ENCODE results near the gene PSMD10.

Gene PSMD10

DNA sequence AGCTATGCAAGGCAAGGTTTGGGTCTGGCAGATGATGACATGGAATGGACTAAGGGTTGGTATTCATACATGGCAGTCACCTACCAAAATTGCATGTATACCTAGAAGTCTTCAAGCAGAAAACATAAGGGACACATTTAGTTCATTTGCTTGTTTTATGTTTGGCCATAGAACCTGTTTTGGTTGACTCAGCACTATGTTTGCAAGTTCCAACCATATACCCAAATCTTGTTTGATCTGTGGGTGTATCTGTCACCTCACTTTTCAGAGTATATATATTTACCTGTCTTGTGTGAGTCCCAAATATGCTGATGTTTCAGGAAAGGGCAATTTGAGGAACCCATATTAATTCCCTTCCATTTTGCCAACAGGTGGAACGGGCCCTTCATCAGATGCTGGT, 39.5 kb upstream of the PSMD10 start:
- DNase-seq (ENCODE audit: low read depth, low spot score): no peak
- ChIA-PET CTCF (interaction anchor here (1.0 kb wide), 1 partner anchor 8 kb away, joined by 3 read pairs; no protein-coding TSS in a partner anchor), POLR2A (no interaction called here)
- no peak overlapping the region for H3K4me3 ChIP-seq (ENCODE audit: low read depth, low read length)
- TF ChIP-seq, protein P1, sequence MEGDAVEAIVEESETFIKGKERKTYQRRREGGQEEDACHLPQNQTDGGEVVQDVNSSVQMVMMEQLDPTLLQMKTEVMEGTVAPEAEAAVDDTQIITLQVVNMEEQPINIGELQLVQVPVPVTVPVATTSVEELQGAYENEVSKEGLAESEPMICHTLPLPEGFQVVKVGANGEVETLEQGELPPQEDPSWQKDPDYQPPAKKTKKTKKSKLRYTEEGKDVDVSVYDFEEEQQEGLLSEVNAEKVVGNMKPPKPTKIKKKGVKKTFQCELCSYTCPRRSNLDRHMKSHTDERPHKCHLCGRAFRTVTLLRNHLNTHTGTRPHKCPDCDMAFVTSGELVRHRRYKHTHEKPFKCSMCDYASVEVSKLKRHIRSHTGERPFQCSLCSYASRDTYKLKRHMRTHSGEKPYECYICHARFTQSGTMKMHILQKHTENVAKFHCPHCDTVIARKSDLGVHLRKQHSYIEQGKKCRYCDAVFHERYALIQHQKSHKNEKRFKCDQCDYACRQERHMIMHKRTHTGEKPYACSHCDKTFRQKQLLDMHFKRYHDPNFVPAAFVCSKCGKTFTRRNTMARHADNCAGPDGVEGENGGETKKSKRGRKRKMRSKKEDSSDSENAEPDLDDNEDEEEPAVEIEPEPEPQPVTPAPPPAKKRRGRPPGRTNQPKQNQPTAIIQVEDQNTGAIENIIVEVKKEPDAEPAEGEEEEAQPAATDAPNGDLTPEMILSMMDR (IDR thresholded peaks at IDR 0.05; ENCODE audit: insufficient read depth, low read length, missing control alignments): no peak

GRCh38 chrX:108127152-108127551, 35.8 kb upstream of the PSMD10 start:
- POLR2A ChIA-PET: no interaction called here
- no peak overlapping the region for H3K4me3 ChIP-seq (ENCODE audit: low read depth, low read length)
- CTCF ChIA-PET: interaction anchor here (5.1 kb wide), 1 partner anchor 10 kb away, joined by 27 read pairs; no protein-coding TSS in a partner anchor
- no peak for DNase-seq (ENCODE audit: low read depth, low spot score)
- TF ChIP-seq, protein P1 (IDR thresholded peaks at IDR 0.05; ENCODE audit: insufficient read depth, low read length, missing control alignments): no peak

DNA sequence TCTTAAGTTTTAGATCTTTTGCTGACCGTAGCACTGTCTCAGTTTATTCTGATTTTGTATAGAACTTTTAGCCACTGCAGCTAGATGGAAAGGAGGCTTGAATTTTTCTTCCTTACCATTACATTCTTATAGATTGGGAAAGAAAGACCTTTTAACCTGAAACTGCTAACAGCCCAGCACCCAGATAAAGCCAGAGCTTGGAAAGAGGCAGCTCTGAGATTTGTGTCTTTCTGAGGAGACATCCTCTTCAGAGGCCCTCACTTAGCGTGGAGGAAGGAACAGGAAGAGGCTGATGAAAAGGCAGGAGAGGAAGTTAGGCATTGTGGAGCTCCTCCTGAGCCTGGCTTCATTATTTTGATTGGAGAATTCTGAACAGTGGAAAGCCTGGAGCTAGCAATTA, 35.3 kb upstream of the PSMD10 start:
- TF ChIP-seq, protein P1 (IDR thresholded peaks at IDR 0.05; ENCODE audit: insufficient read depth, low read length, missing control alignments): no peak
- POLR2A ChIA-PET: no interaction called here
- no peak for DNase-seq (ENCODE audit: low read depth, low spot score)
- CTCF ChIA-PET: interaction anchor here (5.1 kb wide), 1 partner anchor 11 kb away, joined by 27 read pairs; no protein-coding TSS in a partner anchor
- no peak overlapping the region for H3K4me3 ChIP-seq (ENCODE audit: low read depth, low read length)

- no peak overlapping the region for H3K4me3 ChIP-seq (ENCODE audit: low read depth, low read length)
- ChIA-PET POLR2A (no interaction called here), CTCF (interaction anchor here (2.8 kb wide), 1 partner anchor 16 kb away, joined by 8 read pairs; no protein-coding TSS in a partner anchor)
- no peak for DNase-seq (ENCODE audit: low read depth, low spot score)
- TF ChIP-seq, protein P1 (IDR thresholded peaks at IDR 0.05; ENCODE audit: insufficient read depth, low read length, missing control alignments): no peak
Measured at GRCh38 chrX:108123591-108124366, 32.4 kb upstream of the PSMD10 start.

DNA sequence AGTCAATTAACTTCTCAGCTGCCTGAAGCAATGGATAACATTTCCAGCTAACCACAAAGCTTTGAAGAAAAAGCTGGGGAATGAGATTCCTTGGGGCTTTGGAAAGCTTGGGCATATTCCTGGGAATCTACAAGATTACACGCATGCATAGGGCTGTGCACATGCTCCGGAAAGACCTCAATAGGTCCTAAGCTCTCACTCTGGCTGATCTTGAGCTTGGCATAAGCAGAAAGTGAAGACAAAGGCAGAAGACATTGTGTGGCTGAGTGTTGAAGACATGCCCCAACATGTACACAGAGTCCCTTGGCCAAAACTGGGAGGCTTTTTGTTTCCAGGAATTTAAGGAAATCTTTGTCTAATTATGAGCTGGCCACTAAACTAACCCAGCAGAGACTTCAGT, 31.4 kb upstream of the PSMD10 start:
- ChIA-PET POLR2A (no interaction called here), CTCF (interaction anchor here (2.8 kb wide), 1 partner anchor 17 kb away, joined by 8 read pairs; no protein-coding TSS in a partner anchor)
- no peak overlapping the region for H3K4me3 ChIP-seq (ENCODE audit: low read depth, low read length)
- DNase-seq (ENCODE audit: low read depth, low spot score): peak; percentile 4
- TF ChIP-seq, protein P1 (IDR thresholded peaks at IDR 0.05; ENCODE audit: insufficient read depth, low read length, missing control alignments): no peak

- TF ChIP-seq, protein P1 (IDR thresholded peaks at IDR 0.05; ENCODE audit: insufficient read depth, low read length, missing control alignments): no peak
- no peak for DNase-seq (ENCODE audit: low read depth, low spot score)
- H3K4me3 ChIP-seq (ENCODE audit: low read depth, low read length): no peak overlapping the region
- ChIA-PET POLR2A (no interaction called here), CTCF (interaction anchor here (1.2 to 2.8 kb wide), 2 partner anchors 11 to 18 kb away, joined by 4 to 8 read pairs; no protein-coding TSS in a partner anchor)
Measured at GRCh38 chrX:108121291-108121690, 29.9 kb upstream of the PSMD10 start.

Data from AG04449 (cell line).